H1 (cell line): ENCODE measurements around the gene IST1. TPM values are rescaled to one million over a fixed set of nuclear protein-coding genes. Genes with fewer than 3 reads are reported as not detected.

Experiments
- CHD7 ChIP-seq: fragments of 300-600 bp; sonication (generic); IDR thresholded peaks from 2 replicates; pipeline ENCODE4 v1.7.1; 2012; ENCODE audit warnings: low read length, moderate library complexity, mild to moderate bottlenecking, inconsistent platforms; ENCODE audit not compliant: insufficient replicate concordance
- polyA plus RNA-seq, 7 experiments: library from polyadenylated mRNA; depleted of rRNA in 3 of 7; stranded (reverse) in 5 of 7; unstranded in 2 of 7; fragments of >200 nt in 5 of 7; fragments of 200-250 nt in 2 of 7; gene quantifications; 1 replicate in 5 of 7; 2 replicates in 1 of 7; 4 replicates in 1 of 7; pipeline versions ENCODE4 v1.2.1 to v1.2.3, GENCODE V29; 2011 to 2013; ENCODE audit warnings: missing spikeins in 2 of 7, mixed read lengths in 2 of 7
- total RNA-seq: library from RNA; stranded (reverse); fragmentation: NEBNext Ultra II Directional; extraction: Animal tissue kit (Norgen Biotek cat#: 25700); gene quantifications from 2 replicates; pipeline ENCODE4 v1.2.1, GENCODE V29; 2021

The IST1 gene
- total and polyA plus RNA-seq, 2 of the 8 experiments (the other 6 are each of a cell fraction or from before 2014, with no cell fraction given): 190 to 248 TPM

DNA sequence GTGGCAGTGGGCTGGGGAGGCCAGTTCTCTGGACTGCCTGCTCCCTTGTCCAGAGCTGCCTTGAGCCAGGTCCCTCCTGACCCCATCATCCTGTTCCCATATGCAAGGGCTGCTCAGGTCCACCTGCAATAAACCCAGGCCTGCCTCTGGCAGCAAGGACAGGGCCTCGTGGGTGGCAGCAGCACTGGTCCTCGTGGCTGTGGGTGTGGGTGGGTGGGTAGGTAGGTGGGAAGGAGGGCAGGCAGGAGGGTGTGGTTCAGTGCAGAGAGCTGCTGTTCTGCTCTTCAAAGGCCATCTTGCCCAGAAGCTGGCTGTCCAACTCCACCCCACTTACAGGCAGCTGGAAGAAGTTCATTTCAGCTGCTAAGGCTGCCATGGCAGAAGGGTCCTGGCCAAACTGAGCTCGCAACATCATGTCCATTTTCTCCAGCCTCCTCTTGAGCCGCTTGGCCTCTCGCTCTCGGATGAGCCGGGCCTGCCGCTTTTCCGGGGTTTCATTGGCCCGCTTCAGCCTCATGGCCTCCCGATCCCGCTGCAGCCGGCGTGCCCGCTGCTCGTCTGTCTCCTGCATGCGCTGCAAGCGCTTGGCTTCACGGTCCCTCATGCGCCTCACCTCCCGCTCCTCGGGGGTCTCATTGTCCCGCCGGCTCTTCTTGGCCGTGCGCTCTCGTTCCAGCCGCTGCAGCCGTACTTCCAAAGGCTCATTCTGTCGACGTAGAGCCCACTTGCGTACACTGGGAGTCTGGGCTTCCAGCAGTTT, 35.4 kb upstream of the IST1 start (continued):
- TF ChIP-seq CHD7: no peak
